WTC11 (cell line): ENCODE results near the gene MON2. TPM values are rescaled to one million over a fixed set of nuclear protein-coding genes. Genes with fewer than 3 reads are reported as not detected.

ENCODE experiments used
- microRNA-seq: library from miRNA; unstranded; fragments of <30 nt; microRNA quantifications from one replicate; pipeline ENCODE4 v1.2.0, GENCODE V29; 2022; ENCODE audit warnings: borderline number of aligned reads
- total RNA-seq: library from RNA; stranded (reverse); gene quantifications from 3 replicates; pipeline ENCODE4 v1.2.3, GENCODE V29; 2021

The MON2 gene
- total RNA-seq, 1 experiment from 2014 or later: 25.8 TPM

Small RNA genes lying within 50 kb of the gene (microRNA-seq; reads per million reads assigned to microRNA genes)
- gene MIRLET7I: 348 reads per million, percentile 80 among the genes with 10 or more reads in this experiment

Other genes starting within 250 kb of the MON2 start
- gene USP15, start 206.4 kb upstream of the MON2 start, total RNA-seq: 25.4 to 37.2 TPM (median 27.8 TPM) in 3 replicates